ENCODE results near the gene PADI1. TPM values are rescaled to one million over a fixed set of nuclear protein-coding genes. Genes with fewer than 3 reads are reported as not detected.

PADI1 gene
- polyA plus RNA-seq, 2 of the 4 experiments (the other 2 are of a cell fraction), result 1.4 to 2.0 TPM

- TF ChIP-seq PHF8 (IDR thresholded peaks at IDR 0.05; ENCODE audit: borderline replicate concordance, low read depth) (no peak), HOXB13 (CRISPR knock-in tag; IDR thresholded peaks at IDR 0.05; ENCODE audit: low read depth) (no peak)
Observed at GRCh38 chr1:17189632-17189990, 15.3 kb upstream of the PADI1 start (continued).

DNA sequence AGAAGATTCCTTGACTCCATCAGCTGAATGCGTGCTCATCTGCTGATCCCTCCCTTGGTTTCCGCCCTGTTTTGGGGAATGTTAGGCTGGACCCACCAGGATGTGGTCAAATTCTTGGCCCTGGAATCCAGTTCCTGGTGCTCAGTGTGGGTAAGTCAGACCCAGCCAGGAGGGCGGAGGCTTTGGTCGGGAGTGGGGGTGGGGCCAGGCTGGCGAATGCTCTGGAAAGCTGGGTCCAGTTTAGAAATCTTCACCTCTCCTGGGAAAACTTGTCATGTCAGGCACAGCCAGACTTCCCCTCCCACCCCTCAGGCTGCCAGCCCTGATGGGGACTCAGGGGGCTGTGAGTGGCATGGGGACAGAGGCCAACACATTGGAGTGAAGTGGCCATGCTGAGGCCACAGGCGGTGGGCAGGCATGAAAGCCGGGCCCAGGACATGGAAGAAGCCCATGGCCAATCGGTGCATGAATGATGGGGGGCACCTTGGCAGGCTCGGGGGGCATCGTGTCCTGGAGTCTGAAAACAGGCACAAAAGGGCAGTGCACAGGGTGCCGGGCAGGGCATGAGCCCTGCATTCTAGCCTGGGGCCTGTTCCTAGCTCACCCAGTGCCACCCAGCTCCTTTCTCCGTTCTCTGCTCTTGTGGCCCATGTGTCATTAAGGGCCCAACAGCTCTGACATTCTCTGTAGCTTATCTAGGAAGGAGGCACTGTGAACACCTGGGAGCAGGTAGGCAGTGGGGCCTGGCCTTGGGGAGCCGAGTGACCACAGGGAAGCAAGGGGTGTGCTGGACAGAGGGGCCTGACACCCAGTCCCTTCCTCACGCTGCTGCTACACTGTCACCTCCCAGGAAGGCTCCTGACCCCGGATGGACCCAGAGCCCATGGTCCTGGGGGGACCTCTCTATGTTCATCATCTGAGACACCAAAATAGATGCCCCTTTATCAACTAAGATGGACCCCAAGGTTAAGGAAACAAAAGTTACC is 14.6 kb upstream of the PADI1 start:
- peak; percentile 29 for TF ChIP-seq MAX (IDR thresholded peaks at IDR 0.05)
- TF ChIP-seq GATA3 (IDR thresholded peaks at IDR 0.05; ENCODE audit: borderline replicate concordance), result peak; percentile 43; the same call in 1 of the 2 replicates
- TF ChIP-seq NR3C1 (IDR thresholded peaks at IDR 0.05), result no peak
- TF ChIP-seq ELK1 (IDR thresholded peaks at IDR 0.05; ENCODE audit: low read depth, low read length), result no peak
- TF ChIP-seq EP300 (IDR thresholded peaks at IDR 0.05), result peak in 1 of 2 experiments; percentile 48; a peak in 1 of 5 replicates
- TF ChIP-seq HOXB5 (CRISPR knock-in tag; IDR thresholded peaks at IDR 0.05), result no peak
- no peak for TF ChIP-seq ZFP36 (IDR thresholded peaks at IDR 0.05; ENCODE audit: borderline replicate concordance, partially characterized antibody)
- TF ChIP-seq HEYL (CRISPR knock-in tag; IDR thresholded peaks at IDR 0.05), result no peak
- TF ChIP-seq, protein P1, sequence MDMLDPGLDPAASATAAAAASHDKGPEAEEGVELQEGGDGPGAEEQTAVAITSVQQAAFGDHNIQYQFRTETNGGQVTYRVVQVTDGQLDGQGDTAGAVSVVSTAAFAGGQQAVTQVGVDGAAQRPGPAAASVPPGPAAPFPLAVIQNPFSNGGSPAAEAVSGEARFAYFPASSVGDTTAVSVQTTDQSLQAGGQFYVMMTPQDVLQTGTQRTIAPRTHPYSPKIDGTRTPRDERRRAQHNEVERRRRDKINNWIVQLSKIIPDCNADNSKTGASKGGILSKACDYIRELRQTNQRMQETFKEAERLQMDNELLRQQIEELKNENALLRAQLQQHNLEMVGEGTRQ (IDR thresholded peaks at IDR 0.05), result no peak
- no peak for TF ChIP-seq CBX2 (IDR thresholded peaks at IDR 0.05; ENCODE audit: borderline replicate concordance, low read depth)
- TF ChIP-seq, protein P2, sequence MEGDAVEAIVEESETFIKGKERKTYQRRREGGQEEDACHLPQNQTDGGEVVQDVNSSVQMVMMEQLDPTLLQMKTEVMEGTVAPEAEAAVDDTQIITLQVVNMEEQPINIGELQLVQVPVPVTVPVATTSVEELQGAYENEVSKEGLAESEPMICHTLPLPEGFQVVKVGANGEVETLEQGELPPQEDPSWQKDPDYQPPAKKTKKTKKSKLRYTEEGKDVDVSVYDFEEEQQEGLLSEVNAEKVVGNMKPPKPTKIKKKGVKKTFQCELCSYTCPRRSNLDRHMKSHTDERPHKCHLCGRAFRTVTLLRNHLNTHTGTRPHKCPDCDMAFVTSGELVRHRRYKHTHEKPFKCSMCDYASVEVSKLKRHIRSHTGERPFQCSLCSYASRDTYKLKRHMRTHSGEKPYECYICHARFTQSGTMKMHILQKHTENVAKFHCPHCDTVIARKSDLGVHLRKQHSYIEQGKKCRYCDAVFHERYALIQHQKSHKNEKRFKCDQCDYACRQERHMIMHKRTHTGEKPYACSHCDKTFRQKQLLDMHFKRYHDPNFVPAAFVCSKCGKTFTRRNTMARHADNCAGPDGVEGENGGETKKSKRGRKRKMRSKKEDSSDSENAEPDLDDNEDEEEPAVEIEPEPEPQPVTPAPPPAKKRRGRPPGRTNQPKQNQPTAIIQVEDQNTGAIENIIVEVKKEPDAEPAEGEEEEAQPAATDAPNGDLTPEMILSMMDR (IDR thresholded peaks at IDR 0.05), result no peak
- TF ChIP-seq MAZ (IDR thresholded peaks at IDR 0.05; ENCODE audit: borderline replicate concordance, low read depth, low read length), result no peak
- H3K27ac ChIP-seq, result peak overlapping the region; percentile 80 to 93
- ChIA-PET POLR2A (interaction anchor here (0.8 to 2.6 kb wide), 2 partner anchors 23 to 43 kb away, joined by 3 to 18 read pairs; no protein-coding TSS in a partner anchor), CTCF (interaction anchor here (0.6 to 2.2 kb wide), 3 partner anchors 26 to 64 kb away, joined by 3 to 8 read pairs (median 3); no protein-coding TSS in a partner anchor)
- H3K4me2 ChIP-seq, result peak overlapping the region; percentile 51
- peak in 1 of 2 experiments; percentile 82 for DNase-seq (ENCODE audit: low read depth in 1 of 2, low spot score in 1 of 2)
- ATAC-seq, result peak; percentile 74 to 81
- WGBS (ENCODE audit: missing lambda C conversion rate), result 67% methylated on average over 10 of the region's 15 CpGs
- FAIRE-seq, result no peak
- peaks cover 44% of the 10 kb centered on the region for H3K4me1 ChIP-seq
- H3K9me3 ChIP-seq, result no peaks in the 10 kb centered on the region; the same call in 2 of the 3 replicates
- H3K4me3 ChIP-seq, result no peak overlapping the region

GRCh38 chr1:17191990-17192242 is 13.0 kb upstream of the PADI1 start:
- H3K4me2 ChIP-seq, result no peak overlapping the region
- H3K4me3 ChIP-seq, result no peak overlapping the region
- H3K4me1 ChIP-seq, result peaks cover 34% of the 10 kb centered on the region
- 96% methylated on average over 4 of the region's 4 CpGs for WGBS (ENCODE audit: missing lambda C conversion rate)
- ChIA-PET CTCF (interaction anchor here (0.8 to 1.5 kb wide), 2 partner anchors 44 to 66 kb away, joined by 3 to 5 read pairs; no protein-coding TSS in a partner anchor), POLR2A (no interaction called here)
- FAIRE-seq, result no peak
- peak overlapping the region in 1 of 2 experiments; percentile 93; a peak in 3 of 6 replicates for H3K27ac ChIP-seq
- TF ChIP-seq MYC (IDR thresholded peaks at IDR 0.05; ENCODE audit: borderline replicate concordance, low read length), result no peak
- no peak for DNase-seq (ENCODE audit: low read depth in 1 of 2, low spot score in 1 of 2)
- H3K9me3 ChIP-seq, result no peaks in the 10 kb centered on the region; the same call in 2 of the 3 replicates
- no peak for ATAC-seq
